Cerebellar nuclear complex (tissue), 1 donor: ENCODE measurements around the gene SLC2A4.
A peak's percentile ranks its signal among the peaks of the same experiment; 100 is the strongest.

Source experiments
- DNase-seq, 2 experiments: peaks; one replicate each; lab custom pipeline; 2025; lab: John Stamatoyannopoulos, UW

Gene SLC2A4

GRCh38 chr17:7306911-7307685 is 25.6 kb downstream of the SLC2A4 start, which contains the start of gene EIF5A:
Gene EIF5A (plus strand): TSS chr17:7307628. CDS start chr17:7309636, 2,008 bp downstream.
- DNase-seq: peak; percentile 91 to 97

DNA sequence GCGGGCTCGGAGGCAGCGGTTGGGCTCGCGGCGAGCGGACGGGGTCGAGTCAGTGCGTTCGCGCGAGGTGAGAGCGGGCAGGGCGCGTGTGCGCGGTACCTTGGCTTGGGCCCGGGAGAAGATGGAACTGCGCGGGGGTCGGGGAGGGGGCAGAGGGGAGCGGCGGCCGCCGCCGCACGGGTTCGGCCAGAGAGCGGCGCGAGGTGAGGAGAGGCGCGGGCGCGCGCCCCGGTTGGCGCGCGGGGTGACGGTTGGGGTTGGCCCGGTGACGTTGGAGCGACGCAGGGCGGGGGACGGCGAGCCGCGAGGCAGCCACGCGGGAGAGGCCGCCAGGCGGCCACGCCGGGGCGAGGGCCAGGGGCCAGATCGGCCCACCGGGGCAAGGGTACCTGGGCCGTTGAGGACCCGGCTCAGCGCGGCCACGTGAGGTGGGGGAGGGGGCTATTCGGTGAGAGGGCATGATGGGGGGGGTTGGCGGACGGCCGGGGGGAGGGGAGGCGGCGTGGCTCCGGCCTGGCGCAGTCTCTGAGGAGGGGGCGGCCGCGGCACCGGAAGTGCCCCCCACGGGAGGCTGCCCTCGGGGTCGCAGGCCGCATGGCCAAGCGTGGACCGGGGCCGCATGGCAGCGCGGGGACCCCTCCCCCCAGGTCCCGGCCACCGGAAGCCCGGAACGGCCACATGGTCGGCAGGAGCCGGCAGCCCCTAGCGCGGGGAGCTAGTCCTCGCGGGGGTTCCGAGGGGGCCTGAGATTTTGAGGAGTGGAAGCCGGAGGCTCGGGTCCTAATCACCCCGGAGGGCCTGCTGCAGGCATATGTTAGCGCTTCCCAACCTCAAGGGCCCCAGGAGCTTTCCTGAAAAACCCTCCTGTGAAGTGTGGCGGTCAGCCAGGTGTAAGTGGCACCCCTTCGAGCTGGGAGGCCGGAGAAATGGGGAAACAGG is 26.4 kb downstream of the SLC2A4 start:
- DNase-seq: no peak

- DNase-seq: no peak
Observed at GRCh38 chr17:7308625-7309433, 27.3 kb downstream of the SLC2A4 start.

GRCh38 chr17:7309628-7310027 is 28.1 kb downstream of the SLC2A4 start:
- no peak for DNase-seq

- no peak for DNase-seq
Observed at GRCh38 chr17:7311110-7311705, 29.7 kb downstream of the SLC2A4 start.

GRCh38 chr17:7312432-7313087 is 31.0 kb downstream of the SLC2A4 start:
- no peak for DNase-seq

- DNase-seq: no peak
Observed at GRCh38 chr17:7313088-7313889, 31.8 kb downstream of the SLC2A4 start.

- DNase-seq: no peak
Observed at GRCh38 chr17:7313890-7314718, 32.6 kb downstream of the SLC2A4 start.

DNA sequence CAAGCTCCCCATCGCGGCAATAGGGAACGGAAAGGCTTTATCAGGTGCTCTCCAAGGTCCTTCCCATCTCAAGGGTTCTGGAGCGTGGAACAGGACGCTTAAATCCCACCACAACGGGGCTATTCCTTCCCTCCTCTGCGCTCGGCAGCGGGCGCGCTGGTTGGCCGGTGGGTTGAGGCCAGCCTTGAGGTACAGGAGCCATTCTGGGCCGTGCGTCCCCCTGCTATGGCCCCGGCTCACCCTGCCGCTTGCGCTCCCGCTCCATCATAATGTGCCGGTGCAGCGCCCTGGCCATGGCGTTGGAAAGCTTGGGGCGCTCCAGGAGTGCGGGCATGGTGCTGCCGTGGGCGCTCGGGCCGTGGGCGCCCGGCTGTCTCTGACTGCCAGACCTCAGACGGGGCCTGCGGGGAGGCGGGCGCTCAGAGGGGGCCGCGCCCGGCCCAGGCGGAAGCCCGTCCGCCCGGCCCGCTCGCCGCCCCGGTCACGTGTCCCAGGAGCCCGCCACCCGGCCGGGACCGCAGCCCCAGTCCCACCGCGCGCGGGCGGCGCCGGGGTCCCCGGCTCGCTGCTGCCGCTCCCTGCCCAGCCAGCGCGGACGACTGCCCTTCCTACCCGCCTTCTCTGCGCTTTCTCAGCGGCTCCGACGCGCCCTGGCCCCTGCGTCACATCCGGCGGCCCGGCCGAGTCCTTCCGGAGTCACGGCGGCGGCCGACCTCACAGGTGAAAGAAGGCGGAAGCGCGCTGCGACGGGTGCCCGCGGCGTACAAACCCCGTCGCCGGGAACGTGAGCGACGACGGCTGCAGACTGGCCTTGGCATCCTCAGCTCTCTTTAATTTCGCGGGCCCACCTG is 33.4 kb downstream of the SLC2A4 start, which contains the start of gene GPS2:
Gene GPS2, minus strand, starts transcription at position 642 of the 851 bp plus-strand sequence. Its CDS starts 308 bp downstream, at position 334.
- DNase-seq: peak; percentile 4 to 71

- no peak for DNase-seq
Observed at GRCh38 chr17:7315570-7316235, 34.2 kb downstream of the SLC2A4 start.

- no peak for DNase-seq
Observed at GRCh38 chr17:7317161-7317803, 35.8 kb downstream of the SLC2A4 start.

- DNase-seq: no peak
Observed at GRCh38 chr17:7318121-7318860, 36.8 kb downstream of the SLC2A4 start.

DNA sequence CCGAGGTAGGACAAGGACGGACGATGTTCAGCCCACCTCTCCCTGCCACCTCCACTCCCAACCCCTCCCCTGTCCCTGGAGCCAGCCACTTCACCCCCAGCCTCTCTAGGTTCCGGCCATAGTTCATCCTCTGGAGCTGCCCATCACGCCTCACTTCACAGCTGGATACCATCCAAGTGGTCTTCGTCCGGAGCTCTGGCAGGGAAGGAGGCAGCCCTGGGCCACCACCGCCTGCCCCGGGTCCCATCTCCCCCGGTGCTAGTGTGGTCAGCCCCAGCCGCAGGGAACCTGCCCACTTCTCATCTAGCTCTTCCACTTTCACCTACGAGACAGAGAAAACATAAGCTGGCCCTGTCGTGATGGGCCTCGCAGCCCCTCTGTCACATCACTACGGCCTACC is 39.9 kb downstream of the SLC2A4 start:
- no peak for DNase-seq

GRCh38 chr17:7322520-7323194 is 41.1 kb downstream of the SLC2A4 start:
- DNase-seq: no peak

DNA sequence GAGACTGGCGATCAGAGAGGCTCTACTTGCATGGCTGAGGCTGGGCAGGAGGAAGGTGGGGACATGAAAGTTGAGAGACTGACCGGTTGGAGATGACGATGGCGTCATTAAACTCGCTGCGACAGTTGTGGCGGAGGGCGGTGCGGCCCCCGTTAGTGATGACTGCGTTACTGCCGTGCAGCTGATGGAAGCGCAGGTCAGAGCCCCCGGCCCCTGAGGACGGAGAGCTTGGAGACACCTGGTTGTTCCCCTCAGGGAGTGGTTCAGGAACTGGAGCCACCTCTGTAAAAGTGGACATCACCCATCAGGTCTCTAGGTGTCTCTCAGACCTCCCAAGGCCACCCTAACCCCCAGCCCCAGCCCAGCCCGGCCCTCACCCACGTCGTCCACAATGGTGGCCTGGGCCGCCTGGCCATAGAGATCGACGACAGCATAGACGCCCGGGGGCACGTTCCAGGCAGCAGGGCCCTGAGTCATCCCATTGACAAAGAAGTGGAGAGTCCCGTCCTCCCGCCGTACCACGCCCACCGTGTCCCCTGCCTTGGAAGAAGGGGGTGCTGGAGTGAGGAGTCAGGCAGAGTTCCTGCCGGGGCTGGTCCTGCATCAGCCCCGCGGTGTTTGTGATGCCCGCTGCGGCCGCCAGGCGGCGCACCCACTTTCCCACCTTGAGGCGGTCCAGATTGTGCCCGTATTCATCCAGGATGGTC is 42.4 kb downstream of the SLC2A4 start:
- no peak for DNase-seq
